ENCODE results near the gene ERG28. TPM values are rescaled to one million over a fixed set of nuclear protein-coding genes. Genes with fewer than 3 reads are reported as not detected.

The ERG28 gene
- polyA plus RNA-seq, 3 donors = 1.6 to 8.2 (median 5.7) TPM

Small RNA genes lying within 50 kb of the gene (small RNA-seq; reads per million reads assigned to genes)
- not detected for gene RNA5SP387 (ENCODE audit: insufficient read length, low read depth)

Other genes with a start within 250 kb of the ERG28 start
- gene JDP2, start 232.9 kb downstream of the ERG28 start, polyA plus RNA-seq = 10 to 100 TPM in 2 of 3 donors, 1 to 10 TPM in 1; 3.5 to 69.2 (median 14.2) TPM
- 10 to 100 TPM; 12.6 to 25.8 (median 20.9) TPM for gene BATF, start 138.4 kb downstream of the ERG28 start, polyA plus RNA-seq
- 10 to 100 TPM; 13.2 to 36.6 (median 16.3) TPM for gene FLVCR2, start 82.3 kb downstream of the ERG28 start, polyA plus RNA-seq
- gene TTLL5, start 370 bp upstream of the ERG28 start, polyA plus RNA-seq = 1 to 10 TPM; 4.2 to 7.2 (median 4.7) TPM